ENCODE results near the gene BLACAT1. TPM values are rescaled to one million over a fixed set of nuclear protein-coding genes. Genes with fewer than 3 reads are reported as not detected.
A peak's percentile ranks its signal among the peaks of the same experiment; 100 is the strongest.

Gene BLACAT1
- total and polyA plus RNA-seq, 2 of the 4 experiments (the other 2 are of a cell fraction) = under 0.01 to 0.05 TPM

DNA sequence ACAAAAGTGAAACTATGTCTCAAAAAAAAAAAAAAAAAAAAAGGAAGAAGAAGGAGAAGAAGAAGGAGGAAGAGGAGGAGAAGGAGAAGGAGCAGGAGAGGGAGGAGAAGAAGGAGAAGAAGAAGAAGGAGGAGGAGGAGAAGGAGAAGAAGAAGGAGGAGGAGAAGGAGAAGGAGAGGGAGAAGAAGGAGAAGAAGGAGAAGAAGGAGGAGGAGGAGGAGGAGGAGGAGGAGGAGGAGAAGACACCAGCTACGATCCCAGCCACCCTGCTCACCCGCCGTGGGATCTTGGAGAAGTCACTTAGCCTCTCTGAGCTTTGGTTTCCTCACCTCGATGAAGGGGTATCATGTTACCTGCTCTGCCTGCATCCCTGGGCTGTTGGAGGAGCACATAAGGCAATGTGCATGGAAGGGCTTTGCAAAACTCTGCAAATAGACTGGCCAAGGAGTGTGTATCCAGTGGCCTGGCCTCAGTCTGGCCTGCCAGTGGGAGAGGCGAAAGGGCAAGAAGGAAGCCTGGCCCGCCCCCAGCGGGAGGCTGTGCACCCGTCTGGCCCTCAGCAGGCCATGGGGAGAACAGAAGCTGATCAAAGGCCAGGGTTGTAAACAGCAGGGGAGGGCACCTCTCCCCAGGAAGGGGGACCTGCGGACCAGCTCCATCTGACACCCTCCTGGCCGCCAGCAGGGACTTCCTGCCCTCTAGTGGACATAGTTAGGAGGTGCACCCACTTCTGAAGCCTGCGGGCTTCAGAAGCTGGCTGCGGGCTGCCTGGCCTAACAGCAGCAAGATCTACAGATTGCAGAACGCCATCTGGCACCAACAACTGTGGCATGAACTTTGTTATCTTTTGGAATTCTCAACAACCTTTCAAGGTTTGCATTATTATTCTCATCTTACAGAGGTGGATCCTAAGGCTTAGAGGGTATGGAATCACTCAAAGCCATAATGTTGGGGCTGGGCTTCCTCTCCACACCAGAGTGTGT, 29.4 kb upstream of the BLACAT1 start (continued):
- TF ChIP-seq, protein P1, sequence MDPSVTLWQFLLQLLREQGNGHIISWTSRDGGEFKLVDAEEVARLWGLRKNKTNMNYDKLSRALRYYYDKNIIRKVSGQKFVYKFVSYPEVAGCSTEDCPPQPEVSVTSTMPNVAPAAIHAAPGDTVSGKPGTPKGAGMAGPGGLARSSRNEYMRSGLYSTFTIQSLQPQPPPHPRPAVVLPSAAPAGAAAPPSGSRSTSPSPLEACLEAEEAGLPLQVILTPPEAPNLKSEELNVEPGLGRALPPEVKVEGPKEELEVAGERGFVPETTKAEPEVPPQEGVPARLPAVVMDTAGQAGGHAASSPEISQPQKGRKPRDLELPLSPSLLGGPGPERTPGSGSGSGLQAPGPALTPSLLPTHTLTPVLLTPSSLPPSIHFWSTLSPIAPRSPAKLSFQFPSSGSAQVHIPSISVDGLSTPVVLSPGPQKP (IDR thresholded peaks at IDR 0.05; ENCODE audit: borderline replicate concordance, low read depth, low read length) = no peak
- TF ChIP-seq MAZ (IDR thresholded peaks at IDR 0.05; ENCODE audit: borderline replicate concordance, low read depth, low read length) = no peak
- TF ChIP-seq POLR2A (IDR thresholded peaks at IDR 0.05; ENCODE audit: low read depth, low read length) = no peak
- no peak for TF ChIP-seq BHLHE40 (IDR thresholded peaks at IDR 0.05; ENCODE audit: low read depth, low read length)
- TF ChIP-seq SMC3 (IDR thresholded peaks at IDR 0.05; ENCODE audit: low read depth, low read length) = peak; percentile 87
- TF ChIP-seq CHD1 (IDR thresholded peaks at IDR 0.05; ENCODE audit: low read depth, low read length) = no peak
- no peak for TF ChIP-seq MAFK (IDR thresholded peaks at IDR 0.05; ENCODE audit: low read depth, low read length)

Data from IMR-90 (cell line).